HepG2 (cell line): ENCODE data around the gene ARL16. TPM values are rescaled to one million over a fixed set of nuclear protein-coding genes. Genes with fewer than 3 reads are reported as not detected.
A peak's percentile ranks its signal among the peaks of the same experiment; 100 is the strongest.

Experiments
- FOXP1 ChIP-seq, 2 experiments: fragments of 450-650 bp in 1 of 2; IDR thresholded peaks; 2 replicates each; pipeline ENCODE4 v1.6.1; 2017 to 2018; ENCODE audit warnings: antibody characterized with exemption in 1 of 2
- HHEX ChIP-seq: IDR thresholded peaks from 2 replicates; pipeline ENCODE4 v1.6.1; 2016; ENCODE audit warnings: control low read depth
- IRX3 ChIP-seq: sonication (generic); formaldehyde crosslinking; IDR thresholded peaks from 2 replicates; pipeline ENCODE4 v1.8.1; 2023; ENCODE audit warnings: mild to moderate bottlenecking, low read depth, missing genetic modification reagents, borderline replicate concordance
- KLF11 ChIP-seq: IDR thresholded peaks from 2 replicates; pipeline ENCODE4 v1.6.1; 2016; ENCODE audit warnings: missing compliant biosample characterization
- KLF9 ChIP-seq: IDR thresholded peaks from 2 replicates; pipeline ENCODE4 v1.6.1; 2016; ENCODE audit warnings: low read depth
- MAFG ChIP-seq: sonication (generic); formaldehyde crosslinking; IDR thresholded peaks from 2 replicates; pipeline ENCODE4 v1.5.1; 2020; ENCODE audit warnings: mild to moderate bottlenecking, missing genetic modification reagents
- MTA1 ChIP-seq: sonication (generic); formaldehyde crosslinking; IDR thresholded peaks from 2 replicates; pipeline ENCODE4 v1.4.0; 2020; ENCODE audit warnings: missing genetic modification reagents, mild to moderate bottlenecking, borderline replicate concordance
- NFE2L2 ChIP-seq: fragments of 150-350 bp; IDR thresholded peaks from 2 replicates; pipeline ENCODE4 v1.6.1; 2014; ENCODE audit warnings: low read length
- POLR2G ChIP-seq: fragments of 200-400 bp; formaldehyde crosslinking; IDR thresholded peaks from 2 replicates; pipeline ENCODE4 v1.6.1; 2018; ENCODE audit warnings: mild to moderate bottlenecking, low read depth, low read length, moderate library complexity
- RAD21 ChIP-seq: fragments of 450-650 bp; formaldehyde crosslinking; IDR thresholded peaks from 2 replicates; pipeline ENCODE4 v1.5.0; 2020; ENCODE audit warnings: mild to moderate bottlenecking
- RERE ChIP-seq: IDR thresholded peaks from 2 replicates; pipeline ENCODE4 v1.6.1; 2016; ENCODE audit warnings: low read depth, missing genetic modification reagents, missing compliant biosample characterization
- SALL2 ChIP-seq: sonication (generic); formaldehyde crosslinking; IDR thresholded peaks from 2 replicates; pipeline ENCODE4 v1.8.1; 2023; ENCODE audit warnings: mild to moderate bottlenecking, missing genetic modification reagents, inconsistent platforms
- SAP130 ChIP-seq: IDR thresholded peaks from 2 replicates; pipeline ENCODE4 v1.6.1; 2016; ENCODE audit warnings: low read depth
- SP2 ChIP-seq: sonication (generic); formaldehyde crosslinking; IDR thresholded peaks from 2 replicates; pipeline ENCODE4 v1.5.1; 2020; ENCODE audit warnings: mild to moderate bottlenecking, missing genetic modification reagents
- STAG1 ChIP-seq: sonication (generic); formaldehyde crosslinking; IDR thresholded peaks from 2 replicates; pipeline ENCODE4 v1.4.0; 2020; ENCODE audit warnings: missing genetic modification reagents
- TBP ChIP-seq: sonication (generic); formaldehyde crosslinking; IDR thresholded peaks from 2 replicates; pipeline ENCODE4 v1.5.0; 2020; ENCODE audit warnings: missing genetic modification reagents
- TGIF2 ChIP-seq: IDR thresholded peaks from 2 replicates; pipeline ENCODE4 v1.6.1; 2016; ENCODE audit warnings: control low read depth, missing compliant biosample characterization
- ZMYM4 ChIP-seq: sonication (generic); formaldehyde crosslinking; IDR thresholded peaks from 2 replicates; pipeline ENCODE4 v1.8.1; 2023; ENCODE audit warnings: mild to moderate bottlenecking, missing genetic modification reagents
- ZNF207 ChIP-seq: fragments of 450-650 bp; IDR thresholded peaks from 2 replicates; pipeline ENCODE4 v1.6.1; 2016; ENCODE audit warnings: antibody characterized with exemption, borderline replicate concordance
- ZNF652 ChIP-seq: IDR thresholded peaks from 2 replicates; pipeline ENCODE4 v1.6.1; 2016; ENCODE audit warnings: low read depth, borderline replicate concordance
- ZNF709 ChIP-seq: sonication (generic); formaldehyde crosslinking; IDR thresholded peaks from 2 replicates; pipeline ENCODE4 v1.5.0; 2020; ENCODE audit warnings: mild to moderate bottlenecking, missing genetic modification reagents
- ZNF777 ChIP-seq: sonication (generic); formaldehyde crosslinking; IDR thresholded peaks from 2 replicates; pipeline ENCODE4 v1.4.0; 2020; ENCODE audit warnings: missing genetic modification reagents
- ZNF782 ChIP-seq: sonication (generic); formaldehyde crosslinking; IDR thresholded peaks from 2 replicates; pipeline ENCODE4 v1.4.0; 2020; ENCODE audit warnings: missing genetic modification reagents, mild to moderate bottlenecking, borderline replicate concordance
- polyA plus RNA-seq, 8 experiments: library from polyadenylated mRNA; depleted of rRNA in 3 of 8; stranded (reverse) in 7 of 8; unstranded in 1 of 8; fragments of >200 nt; fragmentation: Illumina TruSeq in 4 of 8; extraction: Trizol in 4 of 8; gene quantifications; 2 replicates each; pipeline versions ENCODE4 v1.2.1 to v1.2.3, GENCODE V29; 2011 to 2016; ENCODE audit warnings: low read depth in 4 of 8, missing spikeins in 1 of 8, mixed read lengths in 1 of 8; ENCODE audit not compliant: insufficient read depth in 1 of 8
- total RNA-seq, 5 experiments: library from RNA; depleted of rRNA; stranded (reverse); fragments of >200 nt; fragmentation: Illumina TruSeq; extraction: Trizol; gene quantifications; 2 replicates each; pipeline ENCODE4 v1.2.3, GENCODE V29; 2016; ENCODE audit warnings: low read depth in 1 of 5
- TF ChIP-seq, protein P1 (sequence below): sonication (generic); formaldehyde crosslinking; IDR thresholded peaks from 2 replicates; pipeline ENCODE4 v1.5.1; 2020; ENCODE audit warnings: mild to moderate bottlenecking, missing genetic modification reagents

The ARL16 gene
- total and polyA plus RNA-seq, 2 of the 13 experiments (the other 11 are each of a cell fraction or from before 2014, with no cell fraction given) = 20.8 to 30.8 TPM

DNA sequence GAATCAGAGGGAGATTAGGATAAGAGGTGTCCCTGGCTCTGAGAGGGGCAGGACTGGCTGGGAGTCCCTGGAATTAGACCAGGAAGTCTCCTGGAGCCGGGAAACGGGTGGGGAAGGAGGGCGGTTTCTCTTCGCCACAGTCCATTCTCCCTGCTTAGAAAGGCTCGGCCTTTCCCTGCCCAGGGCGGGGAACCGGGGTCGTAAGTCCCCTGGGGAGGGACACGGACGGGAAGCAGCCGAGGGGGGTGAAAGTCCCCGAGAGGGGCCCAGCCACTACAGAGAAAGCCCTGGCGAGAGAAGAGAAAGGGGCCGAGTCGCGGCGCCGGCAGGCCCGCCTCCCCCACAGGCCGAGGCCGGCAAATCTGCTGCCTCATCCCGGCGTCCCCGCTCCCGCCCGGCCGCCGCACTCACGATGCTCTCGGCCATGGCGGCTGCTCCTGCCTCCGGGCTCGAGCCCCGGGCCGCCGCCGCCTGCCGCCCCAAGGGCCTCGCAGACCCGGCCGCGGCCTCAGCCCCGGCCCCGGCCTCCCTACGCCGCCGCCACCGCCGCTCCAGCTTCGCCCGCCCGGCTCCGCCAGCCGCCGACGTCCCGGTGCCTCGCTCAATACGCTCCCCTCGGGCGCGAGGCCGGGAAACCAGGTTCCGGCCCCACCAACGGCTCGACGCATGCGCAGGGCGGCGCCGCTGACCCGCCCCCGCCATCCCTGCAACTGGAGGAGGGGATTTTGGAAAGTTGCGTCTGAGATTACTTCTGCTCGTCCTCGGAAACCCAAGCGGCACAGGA, 46.9 kb downstream of the ARL16 start, which contains the start of the genes NPLOC4 and TSPAN10 (continued):
- TF ChIP-seq RERE (CRISPR knock-in tag) = 0 out of 2 replicates have a peak, but pooled peaks have one; percentile 44
- TF ChIP-seq ZNF709 (CRISPR knock-in tag) = peak; percentile 85
- no peak for TF ChIP-seq STAG1
- TF ChIP-seq ZNF777 (CRISPR knock-in tag) = 0 out of 2 replicates have a peak, but pooled peaks have one; percentile 14
- peak; percentile 79 for TF ChIP-seq ZMYM4 (CRISPR knock-in tag)
- no peak for TF ChIP-seq FOXP1 (IDR thresholded peaks at IDR 0.05)
- peak; percentile 56 for TF ChIP-seq FOXP1 (CRISPR knock-in tag; IDR thresholded peaks at IDR 0.05)
- peak; percentile 79 for TF ChIP-seq SP2 (CRISPR knock-in tag)
- no peak for TF ChIP-seq HHEX (CRISPR knock-in tag)
- TF ChIP-seq ZNF652 (CRISPR knock-in tag) = peak; percentile 35; the same call in 1 of the 2 replicates
- TF ChIP-seq NFE2L2 = 0 out of 2 replicates have a peak, but pooled peaks have one; percentile 3
- TF ChIP-seq MTA1 (CRISPR knock-in tag) = no peak
- TF ChIP-seq RAD21 (CRISPR knock-in tag) = peak; percentile 77
- TF ChIP-seq, protein P1, sequence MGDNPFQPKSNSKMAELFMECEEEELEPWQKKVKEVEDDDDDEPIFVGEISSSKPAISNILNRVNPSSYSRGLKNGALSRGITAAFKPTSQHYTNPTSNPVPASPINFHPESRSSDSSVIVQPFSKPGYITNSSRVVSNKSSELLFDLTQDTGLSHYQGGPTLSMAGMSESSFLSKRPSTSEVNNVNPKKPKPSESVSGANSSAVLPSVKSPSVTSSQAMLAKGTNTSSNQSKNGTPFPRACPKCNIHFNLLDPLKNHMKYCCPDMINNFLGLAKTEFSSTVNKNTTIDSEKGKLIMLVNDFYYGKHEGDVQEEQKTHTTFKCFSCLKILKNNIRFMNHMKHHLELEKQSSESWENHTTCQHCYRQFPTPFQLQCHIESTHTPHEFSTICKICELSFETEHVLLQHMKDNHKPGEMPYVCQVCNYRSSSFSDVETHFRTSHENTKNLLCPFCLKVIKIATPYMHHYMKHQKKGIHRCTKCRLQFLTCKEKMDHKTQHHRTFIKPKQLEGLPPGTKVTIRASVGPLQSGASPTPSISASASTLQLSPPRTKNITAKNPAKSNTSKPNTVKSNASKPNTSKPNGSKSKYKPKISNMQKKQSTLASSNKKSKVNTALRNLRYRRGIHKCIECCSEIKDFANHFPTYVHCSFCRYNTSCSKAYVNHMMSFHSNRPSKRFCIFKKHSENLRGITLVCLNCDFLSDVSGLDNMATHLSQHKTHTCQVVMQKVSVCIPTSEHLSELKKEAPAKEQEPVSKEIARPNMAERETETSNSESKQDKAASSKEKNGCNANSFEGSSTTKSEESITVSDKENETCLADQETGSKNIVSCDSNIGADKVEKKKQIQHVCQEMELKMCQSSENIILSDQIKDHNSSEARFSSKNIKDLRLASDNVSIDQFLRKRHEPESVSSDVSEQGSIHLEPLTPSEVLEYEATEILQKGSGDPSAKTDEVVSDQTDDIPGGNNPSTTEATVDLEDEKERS (CRISPR knock-in tag) = no peak
- TF ChIP-seq KLF11 (CRISPR knock-in tag) = peak; percentile 41; the same call in 1 of the 2 replicates
- TF ChIP-seq SAP130 (CRISPR knock-in tag) = peak; percentile 95
- TF ChIP-seq TGIF2 (CRISPR knock-in tag) = peak; percentile 97
- TF ChIP-seq ZNF782 (CRISPR knock-in tag) = 0 out of 2 replicates have a peak, but pooled peaks have one; percentile 28
- peak; percentile 85 for TF ChIP-seq POLR2G
- no peak; the same call in 1 of the 2 replicates for TF ChIP-seq IRX3 (CRISPR knock-in tag)
- 0 out of 2 replicates have a peak, but pooled peaks have one; percentile 64 for TF ChIP-seq KLF9 (CRISPR knock-in tag)
- no peak for TF ChIP-seq ZNF207
- TF ChIP-seq SALL2 = peak; percentile 97
- no peak for TF ChIP-seq MAFG (CRISPR knock-in tag)
- peak; percentile 92; the same call in 1 of the 2 replicates for TF ChIP-seq TBP (CRISPR knock-in tag)
